K562 (cell line): ENCODE data around the gene PSMB7. TPM values are rescaled to one million over a fixed set of nuclear protein-coding genes. Genes with fewer than 3 reads are reported as not detected.

Source experiments
- ATAC-seq: fragments of 200-7000 bp; cut with Tn5 transposase; 3 replicates; pipeline ENCODE4 v1.9.1; 2020; ENCODE audit warnings: moderate library complexity
- BruUV-seq: library from RNA; stranded (reverse); fragments of 400-500 nt; replicated peaks from 2 replicates; lab custom pipeline; 2021; lab: Mats Ljungman, UMichigan
- CTCF ChIA-PET: fragments of 300-600 bp; formaldehyde crosslinking; extraction: SDS; loops from one replicate; lab custom pipeline; 2021; ENCODE audit warnings: low intra/inter-chr PET ratio; lab: Yijun Ruan, JAX
- POLR2A ChIA-PET: fragments of 300-600, 350-650 bp; sonication (Branson Sonifier 250); formaldehyde crosslinking; extraction: SDS; loops from one replicate; lab custom pipeline; 2021; ENCODE audit warnings: antibody characterized with exemption, inconsistent platforms; lab: Yijun Ruan, JAX
- DNase-seq, 4 experiments: peaks; one replicate each; pipeline versions ENCODE4 v3.0.0 to v3.0.0-alpha.2; 2011 to 2018; ENCODE audit warnings: low spot score in 3 of 4, mixed read lengths in 3 of 4; ENCODE audit errors: extremely low read depth in 1 of 4
- FAIRE-seq: peaks from 2 replicates; lab custom pipeline; 2011; peaks lifted over from hg19 to GRCh38; lab: Jason Lieb, UNC
- H2AFZ ChIP-seq: 2 replicates; pipeline ENCODE4 v1.6.0; 2011; ENCODE audit warnings: low read depth, low read length, control low read depth, inconsistent platforms
- H3K27ac ChIP-seq: fragments of 200-600 bp; 3 replicates; pipeline ENCODE4 v1.8.0; 2011; ENCODE audit warnings: low read depth, mild to moderate bottlenecking, control low read depth, inconsistent platforms, low read length, moderate library complexity, mixed read lengths; ENCODE audit errors: extremely low read depth
- H3K27me3 ChIP-seq, 2 experiments: fragments of 300-600 bp in 1 of 2; 2 replicates in 1 of 2; 3 replicates in 1 of 2; pipeline versions ENCODE4 v1.6.0 to v1.8.0; 2011; ENCODE audit warnings: inconsistent platforms in 2 of 2, low read length in 2 of 2, mild to moderate bottlenecking in 1 of 2, mixed read lengths in 1 of 2, moderate library complexity in 1 of 2; ENCODE audit not compliant: control insufficient read depth in 2 of 2, insufficient read depth in 2 of 2
- H3K36me3 ChIP-seq: fragments of 300-600 bp; 3 replicates; pipeline ENCODE4 v1.8.0; 2011; ENCODE audit warnings: mild to moderate bottlenecking, low read length, inconsistent platforms; ENCODE audit not compliant: control insufficient read depth, insufficient read depth
- H3K4me1 ChIP-seq, 2 experiments: fragments of 200-600 bp in 1 of 2; replicated peaks in 1 of 2; 2 replicates in 1 of 2; 3 replicates in 1 of 2; pipeline versions ENCODE4 v1.5.1 to v1.8.0; 2011; ENCODE audit warnings: inconsistent platforms in 2 of 2, low read length in 2 of 2, mild to moderate bottlenecking in 1 of 2, mixed read lengths in 1 of 2, moderate library complexity in 1 of 2; ENCODE audit not compliant: control insufficient read depth in 2 of 2, insufficient read depth in 2 of 2
- H3K4me2 ChIP-seq: 2 replicates; pipeline ENCODE4 v1.6.1; 2011; ENCODE audit warnings: low read length, control low read depth, inconsistent platforms, mixed read lengths; ENCODE audit not compliant: insufficient read depth
- H3K4me3 ChIP-seq: fragments of 200-600 bp; sonication (generic), shearing (Covaris generic); 2 replicates; pipeline ENCODE4 v1.5.1; 2016; ENCODE audit warnings: control low read depth, inconsistent platforms
- H3K79me2 ChIP-seq: fragments of 200-600 bp; 3 replicates; pipeline ENCODE4 v1.8.0; 2011; ENCODE audit warnings: low read length, inconsistent platforms; ENCODE audit not compliant: control insufficient read depth, insufficient read depth
- H3K9ac ChIP-seq, 2 experiments: 2 replicates each; pipeline versions ENCODE4 v1.6.0 to v1.6.1; 2011; ENCODE audit warnings: low read depth in 2 of 2, low read length in 2 of 2, control low read depth in 1 of 2, inconsistent platforms in 1 of 2, mild to moderate bottlenecking in 1 of 2, mixed read lengths in 1 of 2; ENCODE audit not compliant: insufficient read depth in 1 of 2
- H3K9me1 ChIP-seq: one replicate; pipeline ENCODE4 v1.6.0; 2011; ENCODE audit warnings: inconsistent platforms, mild to moderate bottlenecking, low read length, moderate library complexity; ENCODE audit not compliant: control insufficient read depth, insufficient read depth
- H3K9me3 ChIP-seq: replicated peaks from 2 replicates; pipeline ENCODE4 v1.5.1; 2011; ENCODE audit warnings: low read depth, low read length, inconsistent platforms; ENCODE audit not compliant: control insufficient read depth, insufficient read depth
- H4K20me1 ChIP-seq: replicated peaks from 2 replicates; pipeline ENCODE4 v1.6.1; 2011; ENCODE audit warnings: low read length, inconsistent platforms, mixed read lengths; ENCODE audit not compliant: control insufficient read depth, insufficient read depth
- BACH1 ChIP-seq: fragments of 200-800 bp; sonication (Bioruptor generic); IDR thresholded peaks from 2 replicates; pipeline ENCODE4 v1.6.1; 2016; ENCODE audit warnings: missing genetic modification characterization, missing compliant biosample characterization
- IRF2 ChIP-seq: sonication (generic); formaldehyde crosslinking; IDR thresholded peaks from 2 replicates; pipeline ENCODE4 v1.8.1; 2022; ENCODE audit warnings: mild to moderate bottlenecking, missing genetic modification reagents
- MAFK ChIP-seq: IDR thresholded peaks from 2 replicates; pipeline ENCODE4 v1.6.1; 2011; ENCODE audit warnings: low read length, improper control_type of control experiment
- PHF8 ChIP-seq: fragments of 200-600 bp; sonication (generic); IDR thresholded peaks from 2 replicates; pipeline ENCODE4 v1.6.1; 2012; ENCODE audit warnings: mixed run types, mild to moderate bottlenecking, inconsistent platforms, low read length, moderate library complexity, borderline replicate concordance
- RBBP5 ChIP-seq: fragments of 200-600 bp; sonication (generic); IDR thresholded peaks from 2 replicates; pipeline ENCODE4 v1.6.1; 2012; ENCODE audit warnings: borderline replicate concordance, mild to moderate bottlenecking, low read length, control low read depth, inconsistent platforms; ENCODE audit not compliant: insufficient read depth, poor library complexity, severe bottlenecking
- RFX7 ChIP-seq: fragments of 250-450 bp; sonication (Bioruptor Pico); IDR thresholded peaks from 2 replicates; pipeline ENCODE4 v1.5.1; 2021; ENCODE audit warnings: mild to moderate bottlenecking
- WGBS: fragments of 100-300 bp; shearing (Covaris generic); methylation state at CpG from one replicate; pipeline ENCODE4 v1.1.6; 2016; ENCODE audit warnings: low coverage, mixed read lengths; ENCODE audit not compliant: insufficient coverage; ENCODE audit errors: missing lambda C conversion rate; 5-methylcytosine and 5-hydroxymethylcytosine counted together
- in situ Hi-C: fragments of 300-500 bp; cut with MboI; formaldehyde crosslinking; loops from 4 replicates; pipeline ENCODE4 v1.15.0; 2018; ENCODE audit warnings: inconsistent platforms, mixed read lengths
- intact Hi-C: fragments of 100-400 bp; cut with micrococcal nuclease; formaldehyde crosslinking; loops from 2 replicates; pipeline ENCODE4 v1.14.2; 2022
- polyA plus RNA-seq, 8 experiments: library from polyadenylated mRNA; depleted of rRNA in 4 of 8; stranded (reverse) in 5 of 8; unstranded in 3 of 8; fragments of >200 nt; fragmentation: Nextera tagmentation in 2 of 8; fragmentation: Illumina TruSeq in 1 of 8; extraction: Ambion mirVana in 2 of 8; extraction: Trizol in 1 of 8; gene quantifications; 2 replicates each; pipeline versions ENCODE4 v1.2.1 to v1.2.3, GENCODE V29; 2011 to 2014; ENCODE audit warnings: inconsistent platforms in 1 of 8, missing spikeins in 1 of 8
- total RNA-seq, 7 experiments: library from RNA; depleted of rRNA in 6 of 7; stranded (reverse); fragments of >200 nt in 6 of 7; fragmentation: Illumina TruSeq in 2 of 7; extraction: Trizol in 2 of 7; gene quantifications; 2 replicates each; pipeline versions ENCODE4 v1.2.1 to v1.2.3, GENCODE V29; 2011 to 2021; ENCODE audit warnings: low replicate concordance in 1 of 7
- TF ChIP-seq, protein P1 (sequence below): fragments of 250-450 bp; sonication (Bioruptor Pico); IDR thresholded peaks from 2 replicates; pipeline ENCODE4 v1.8.0; 2022; ENCODE audit warnings: moderate library complexity, mild to moderate bottlenecking, inconsistent platforms
- TF ChIP-seq, protein P2 (sequence below), 2 experiments: fragments of 450-650 bp; IDR thresholded peaks; 2 replicates each; pipeline ENCODE4 v1.6.1; 2018; ENCODE audit warnings: mild to moderate bottlenecking in 2 of 2, low read depth in 1 of 2; ENCODE audit not compliant: partially characterized antibody in 2 of 2
- TF ChIP-seq, protein P3 (sequence below): fragments of 450-650 bp; IDR thresholded peaks from 2 replicates; pipeline ENCODE4 v1.6.1; 2017; ENCODE audit warnings: antibody characterized with exemption
- TF ChIP-seq, protein P4 (sequence below): IDR thresholded peaks from 3 replicates; pipeline ENCODE4 v1.6.1; 2011; ENCODE audit warnings: borderline replicate concordance, mild to moderate bottlenecking, moderate library complexity; ENCODE audit not compliant: insufficient read length; ENCODE audit errors: extremely low read depth

PSMB7 gene
- total and polyA plus RNA-seq, 9 of the 15 experiments (the other 6 are each of a cell fraction or from before 2014, with no cell fraction given) = 321 to 978 (median 407) TPM

DNA sequence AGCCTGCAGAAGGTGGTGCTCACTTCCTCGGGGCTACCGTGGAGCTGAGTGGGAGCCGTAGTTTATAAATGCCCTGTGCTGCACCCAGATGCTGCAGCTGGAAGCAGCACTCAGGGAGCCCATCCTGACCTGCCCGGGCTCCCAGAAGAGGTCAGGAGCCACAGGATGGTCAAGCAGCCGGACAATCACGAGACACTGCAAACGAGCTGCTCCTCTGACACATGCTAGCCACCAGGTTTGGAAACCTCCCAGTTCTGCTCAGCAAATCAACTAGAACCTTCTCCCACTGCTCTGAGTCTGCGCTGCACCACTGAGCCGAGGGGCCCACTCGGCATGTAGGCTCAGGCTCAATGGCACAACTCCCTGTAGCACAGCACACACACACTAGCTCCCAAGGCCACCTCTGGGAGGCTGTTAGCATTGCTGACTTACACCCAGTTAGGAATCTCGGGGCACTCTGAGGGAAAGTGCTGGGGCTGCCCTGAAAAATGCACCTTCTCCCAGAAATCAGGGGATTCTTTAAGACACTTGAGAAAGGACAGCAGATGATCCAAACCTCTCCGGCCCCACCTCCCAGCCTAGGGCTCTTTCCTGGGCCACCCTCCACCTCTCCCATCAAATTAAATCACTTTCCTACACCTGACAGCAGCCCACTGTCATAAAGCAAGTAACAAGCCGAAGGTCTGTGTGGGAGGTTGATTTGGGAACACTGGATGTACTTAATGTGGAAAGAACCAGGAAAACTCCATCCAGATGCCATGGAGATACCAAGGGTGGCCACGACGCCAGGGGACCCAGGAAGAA lies 59.1 kb downstream of the PSMB7 start:
- ChIA-PET CTCF (no interaction called here), POLR2A (interaction anchor here (1.5 kb wide), 1 partner anchor 22 kb away, joined by 3 read pairs; no protein-coding TSS in a partner anchor)
- intact Hi-C loops = no loop called here
- Histone ChIP-seq H3K36me3 (peaks cover 75% of the 10 kb centered on the region), H3K79me2 (peaks cover 42% of the 10 kb centered on the region), H3K4me1 (peaks cover 0 to 9% of the 10 kb centered on the region in 2 experiments; a peak in 2 of 5 replicates), H3K27ac (no peak overlapping the region), H2AFZ (no peak overlapping the region), H3K27me3 (no peaks in the 10 kb centered on the region), H3K9me1 (no peaks in the 10 kb centered on the region), H3K9ac (no peak overlapping the region), H3K4me2 (no peak overlapping the region), H3K9me3 (no peaks in the 10 kb centered on the region), H3K4me3 (no peak overlapping the region), H4K20me1 (peaks cover 25% of the 10 kb centered on the region)
- DNase-seq = no peak
- in situ Hi-C loops = no loop called here
- no peak for ATAC-seq
- TF ChIP-seq, protein P1, sequence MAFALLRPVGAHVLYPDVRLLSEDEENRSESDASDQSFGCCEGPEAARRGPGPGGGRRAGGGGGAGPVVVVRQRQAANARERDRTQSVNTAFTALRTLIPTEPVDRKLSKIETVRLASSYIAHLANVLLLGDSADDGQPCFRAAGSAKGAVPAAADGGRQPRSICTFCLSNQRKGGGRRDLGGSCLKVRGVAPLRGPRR = no peak
- TF ChIP-seq, protein P2, sequence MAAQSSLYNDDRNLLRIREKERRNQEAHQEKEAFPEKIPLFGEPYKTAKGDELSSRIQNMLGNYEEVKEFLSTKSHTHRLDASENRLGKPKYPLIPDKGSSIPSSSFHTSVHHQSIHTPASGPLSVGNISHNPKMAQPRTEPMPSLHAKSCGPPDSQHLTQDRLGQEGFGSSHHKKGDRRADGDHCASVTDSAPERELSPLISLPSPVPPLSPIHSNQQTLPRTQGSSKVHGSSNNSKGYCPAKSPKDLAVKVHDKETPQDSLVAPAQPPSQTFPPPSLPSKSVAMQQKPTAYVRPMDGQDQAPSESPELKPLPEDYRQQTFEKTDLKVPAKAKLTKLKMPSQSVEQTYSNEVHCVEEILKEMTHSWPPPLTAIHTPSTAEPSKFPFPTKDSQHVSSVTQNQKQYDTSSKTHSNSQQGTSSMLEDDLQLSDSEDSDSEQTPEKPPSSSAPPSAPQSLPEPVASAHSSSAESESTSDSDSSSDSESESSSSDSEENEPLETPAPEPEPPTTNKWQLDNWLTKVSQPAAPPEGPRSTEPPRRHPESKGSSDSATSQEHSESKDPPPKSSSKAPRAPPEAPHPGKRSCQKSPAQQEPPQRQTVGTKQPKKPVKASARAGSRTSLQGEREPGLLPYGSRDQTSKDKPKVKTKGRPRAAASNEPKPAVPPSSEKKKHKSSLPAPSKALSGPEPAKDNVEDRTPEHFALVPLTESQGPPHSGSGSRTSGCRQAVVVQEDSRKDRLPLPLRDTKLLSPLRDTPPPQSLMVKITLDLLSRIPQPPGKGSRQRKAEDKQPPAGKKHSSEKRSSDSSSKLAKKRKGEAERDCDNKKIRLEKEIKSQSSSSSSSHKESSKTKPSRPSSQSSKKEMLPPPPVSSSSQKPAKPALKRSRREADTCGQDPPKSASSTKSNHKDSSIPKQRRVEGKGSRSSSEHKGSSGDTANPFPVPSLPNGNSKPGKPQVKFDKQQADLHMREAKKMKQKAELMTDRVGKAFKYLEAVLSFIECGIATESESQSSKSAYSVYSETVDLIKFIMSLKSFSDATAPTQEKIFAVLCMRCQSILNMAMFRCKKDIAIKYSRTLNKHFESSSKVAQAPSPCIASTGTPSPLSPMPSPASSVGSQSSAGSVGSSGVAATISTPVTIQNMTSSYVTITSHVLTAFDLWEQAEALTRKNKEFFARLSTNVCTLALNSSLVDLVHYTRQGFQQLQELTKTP (IDR thresholded peaks at IDR 0.05; ENCODE audit: low read depth in 1 of 2, partially characterized antibody in 2 of 2) = no peak
- TF ChIP-seq IRF2 = no peak
- no peak for TF ChIP-seq BACH1
- TF ChIP-seq, protein P3, sequence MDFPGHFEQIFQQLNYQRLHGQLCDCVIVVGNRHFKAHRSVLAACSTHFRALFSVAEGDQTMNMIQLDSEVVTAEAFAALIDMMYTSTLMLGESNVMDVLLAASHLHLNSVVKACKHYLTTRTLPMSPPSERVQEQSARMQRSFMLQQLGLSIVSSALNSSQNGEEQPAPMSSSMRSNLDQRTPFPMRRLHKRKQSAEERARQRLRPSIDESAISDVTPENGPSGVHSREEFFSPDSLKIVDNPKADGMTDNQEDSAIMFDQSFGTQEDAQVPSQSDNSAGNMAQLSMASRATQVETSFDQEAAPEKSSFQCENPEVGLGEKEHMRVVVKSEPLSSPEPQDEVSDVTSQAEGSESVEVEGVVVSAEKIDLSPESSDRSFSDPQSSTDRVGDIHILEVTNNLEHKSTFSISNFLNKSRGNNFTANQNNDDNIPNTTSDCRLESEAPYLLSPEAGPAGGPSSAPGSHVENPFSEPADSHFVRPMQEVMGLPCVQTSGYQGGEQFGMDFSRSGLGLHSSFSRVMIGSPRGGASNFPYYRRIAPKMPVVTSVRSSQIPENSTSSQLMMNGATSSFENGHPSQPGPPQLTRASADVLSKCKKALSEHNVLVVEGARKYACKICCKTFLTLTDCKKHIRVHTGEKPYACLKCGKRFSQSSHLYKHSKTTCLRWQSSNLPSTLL = no peak
- TF ChIP-seq MAFK = no peak
- TF ChIP-seq, protein P4, sequence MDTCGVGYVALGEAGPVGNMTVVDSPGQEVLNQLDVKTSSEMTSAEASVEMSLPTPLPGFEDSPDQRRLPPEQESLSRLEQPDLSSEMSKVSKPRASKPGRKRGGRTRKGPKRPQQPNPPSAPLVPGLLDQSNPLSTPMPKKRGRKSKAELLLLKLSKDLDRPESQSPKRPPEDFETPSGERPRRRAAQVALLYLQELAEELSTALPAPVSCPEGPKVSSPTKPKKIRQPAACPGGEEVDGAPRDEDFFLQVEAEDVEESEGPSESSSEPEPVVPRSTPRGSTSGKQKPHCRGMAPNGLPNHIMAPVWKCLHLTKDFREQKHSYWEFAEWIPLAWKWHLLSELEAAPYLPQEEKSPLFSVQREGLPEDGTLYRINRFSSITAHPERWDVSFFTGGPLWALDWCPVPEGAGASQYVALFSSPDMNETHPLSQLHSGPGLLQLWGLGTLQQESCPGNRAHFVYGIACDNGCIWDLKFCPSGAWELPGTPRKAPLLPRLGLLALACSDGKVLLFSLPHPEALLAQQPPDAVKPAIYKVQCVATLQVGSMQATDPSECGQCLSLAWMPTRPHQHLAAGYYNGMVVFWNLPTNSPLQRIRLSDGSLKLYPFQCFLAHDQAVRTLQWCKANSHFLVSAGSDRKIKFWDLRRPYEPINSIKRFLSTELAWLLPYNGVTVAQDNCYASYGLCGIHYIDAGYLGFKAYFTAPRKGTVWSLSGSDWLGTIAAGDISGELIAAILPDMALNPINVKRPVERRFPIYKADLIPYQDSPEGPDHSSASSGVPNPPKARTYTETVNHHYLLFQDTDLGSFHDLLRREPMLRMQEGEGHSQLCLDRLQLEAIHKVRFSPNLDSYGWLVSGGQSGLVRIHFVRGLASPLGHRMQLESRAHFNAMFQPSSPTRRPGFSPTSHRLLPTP = no peak
- no peak for TF ChIP-seq RBBP5
- no peak for TF ChIP-seq RFX7 (CRISPR knock-in tag)
- no peak for TF ChIP-seq PHF8
- BruUV-seq = no TSS peak
- FAIRE-seq = no peak
- 87% methylated on average over 15 of the region's 15 CpGs for WGBS
